A549 (cell line): ENCODE data around the gene NFIX. TPM values are rescaled to one million over a fixed set of nuclear protein-coding genes. Genes with fewer than 3 reads are reported as not detected.

Experiments used
- ATAC-seq, 2 experiments: fragments of 200-7000 bp in 1 of 2; fragments of >200 bp in 1 of 2; cut with Nextera tagmentation in 1 of 2; cut with Tn5 transposase in 1 of 2; 3 replicates each; pipeline versions ENCODE4 v1.8.0 to v1.9.1; 2018 to 2020; ENCODE audit warnings: mild to moderate bottlenecking in 1 of 2, moderate library complexity in 1 of 2
- CTCF ChIA-PET: fragments of 300-600 bp; sonication (Branson Sonifier 250); formaldehyde crosslinking; extraction: SDS; loops from one replicate; lab custom pipeline; 2021; ENCODE audit warnings: antibody characterized with exemption, inconsistent platforms; lab: Yijun Ruan, JAX
- POLR2A ChIA-PET: fragments of 350-600 bp; formaldehyde crosslinking; extraction: SDS; loops from one replicate; lab custom pipeline; 2021; ENCODE audit warnings: antibody characterized with exemption, inconsistent platforms; lab: Yijun Ruan, JAX
- DNase-seq, 2 experiments: peaks; one replicate each; pipeline versions ENCODE4 v3.0.0 to v3.0.0-alpha.2; 2011 to 2016; ENCODE audit warnings: low read depth in 1 of 2, low spot score in 1 of 2
- FAIRE-seq: peaks from 2 replicates; lab custom pipeline; 2011; peaks lifted over from hg19 to GRCh38; lab: Jason Lieb, UNC
- H3K27ac ChIP-seq, 2 experiments: fragments of >200 bp; sonication (Bioruptor Twin); formaldehyde crosslinking; 3 replicates each; pipeline ENCODE4 v1.5.1; 2016 to 2017
- H3K4me1 ChIP-seq: fragments of >200 bp; sonication (Bioruptor Twin); formaldehyde crosslinking; 3 replicates; pipeline ENCODE4 v1.6.1; 2016
- H3K4me2 ChIP-seq: fragments of >200 bp; sonication (Bioruptor Twin); formaldehyde crosslinking; 3 replicates; pipeline ENCODE4 v1.6.1; 2016
- H3K4me3 ChIP-seq: fragments of >200 bp; sonication (Bioruptor Twin); formaldehyde crosslinking; 3 replicates; pipeline ENCODE4 v1.5.1; 2016
- H3K9me3 ChIP-seq: fragments of >200 bp; sonication (Bioruptor Twin); formaldehyde crosslinking; 3 replicates; pipeline ENCODE4 v1.6.1; 2016
- ATOH8 ChIP-seq: fragments of 250-450 bp; sonication (Bioruptor Pico); IDR thresholded peaks from 2 replicates; pipeline ENCODE4 v1.5.0; 2020; ENCODE audit warnings: low read depth, mild to moderate bottlenecking, moderate library complexity
- BCL3 ChIP-seq: fragments of >200 bp; sonication (Bioruptor Twin); formaldehyde crosslinking; IDR thresholded peaks from 3 replicates; pipeline ENCODE4 v1.6.1; 2016
- BHLHE40 ChIP-seq: IDR thresholded peaks from 2 replicates; pipeline ENCODE4 v1.6.1; 2012; ENCODE audit warnings: low read depth, low read length, inconsistent platforms
- CBX2 ChIP-seq: fragments of 200-600 bp; sonication (generic); IDR thresholded peaks from 2 replicates; pipeline ENCODE4 v1.6.1; 2016; ENCODE audit warnings: low read depth, mild to moderate bottlenecking, borderline replicate concordance
- CHD4 ChIP-seq: fragments of 200-600 bp; sonication (generic); IDR thresholded peaks from 2 replicates; pipeline ENCODE4 v1.6.1; 2016; ENCODE audit warnings: antibody characterized with exemption, mild to moderate bottlenecking, borderline replicate concordance
- CTCF ChIP-seq: fragments of >200 bp; sonication (Bioruptor Twin); formaldehyde crosslinking; IDR thresholded peaks from 3 replicates; pipeline ENCODE4 v1.5.1; 2016
- E2F6 ChIP-seq: IDR thresholded peaks from 2 replicates; pipeline ENCODE4 v1.6.1; 2012; ENCODE audit warnings: low read depth, borderline replicate concordance
- EHF ChIP-seq: fragments of 250-450 bp; sonication (Bioruptor Pico); IDR thresholded peaks from 2 replicates; pipeline ENCODE4 v1.5.0; 2020; ENCODE audit warnings: mild to moderate bottlenecking
- ELK1 ChIP-seq: fragments of 150-350 bp; IDR thresholded peaks from 2 replicates; pipeline ENCODE4 v1.6.1; 2014; ENCODE audit warnings: low read depth, mild to moderate bottlenecking, low read length
- FOXS1 ChIP-seq: fragments of 250-450 bp; sonication (Bioruptor Pico); IDR thresholded peaks from 2 replicates; pipeline ENCODE4 v1.5.0; 2020; ENCODE audit warnings: mild to moderate bottlenecking, moderate library complexity
- HDAC2 ChIP-seq: fragments of 200-600 bp; sonication (generic); IDR thresholded peaks from 2 replicates; pipeline ENCODE4 v1.6.1; 2016
- HMGXB4 ChIP-seq: fragments of 250-450 bp; sonication (Bioruptor Pico); IDR thresholded peaks from 2 replicates; pipeline ENCODE4 v1.5.0; 2021; ENCODE audit warnings: mild to moderate bottlenecking, moderate library complexity, borderline replicate concordance
- HOXA7 ChIP-seq: fragments of 250-450 bp; sonication (Bioruptor Pico); IDR thresholded peaks from 2 replicates; pipeline ENCODE4 v1.5.0; 2020; ENCODE audit warnings: mild to moderate bottlenecking, moderate library complexity
- JUNB ChIP-seq: fragments of >200 bp; sonication (Bioruptor Twin); formaldehyde crosslinking; IDR thresholded peaks from 2 replicates; pipeline ENCODE4 v1.6.1; 2016
- KDM1A ChIP-seq: fragments of 200-600 bp; sonication (generic); IDR thresholded peaks from 2 replicates; pipeline ENCODE4 v1.6.1; 2016; ENCODE audit warnings: low read depth, mild to moderate bottlenecking
- MYC ChIP-seq: IDR thresholded peaks from 2 replicates; pipeline ENCODE4 v1.6.1; 2012; ENCODE audit warnings: mild to moderate bottlenecking, inconsistent platforms, low read length, improper control_type of control experiment, borderline replicate concordance
- NFE2L2 ChIP-seq: fragments of 150-350 bp; conservative IDR thresholded peaks from 2 replicates; pipeline ENCODE4 v1.6.1; 2014; ENCODE audit warnings: low read length
- PBX3 ChIP-seq: IDR thresholded peaks from 2 replicates; pipeline ENCODE4 v1.6.1; 2012
- PHF8 ChIP-seq: fragments of 200-600 bp; sonication (generic); IDR thresholded peaks from 2 replicates; pipeline ENCODE4 v1.6.1; 2016; ENCODE audit warnings: low read depth, mild to moderate bottlenecking, antibody characterized with exemption, moderate library complexity, borderline replicate concordance
- POLR2A ChIP-seq: IDR thresholded peaks from 2 replicates; pipeline ENCODE4 v1.6.1; 2012; ENCODE audit warnings: mild to moderate bottlenecking, low read length
- RARB ChIP-seq: fragments of 250-450 bp; sonication (Bioruptor Pico); IDR thresholded peaks from 2 replicates; pipeline ENCODE4 v1.8.0; 2021; ENCODE audit warnings: mild to moderate bottlenecking, moderate library complexity
- SMC3 ChIP-seq: fragments of >200 bp; sonication (Bioruptor Twin); formaldehyde crosslinking; IDR thresholded peaks from 3 replicates; pipeline ENCODE4 v1.6.1; 2018; ENCODE audit warnings: inconsistent platforms
- TP53 ChIP-seq: fragments of 250-450 bp; sonication (Bioruptor Pico); IDR thresholded peaks from 2 replicates; pipeline ENCODE4 v1.5.0; 2021; ENCODE audit warnings: mild to moderate bottlenecking, moderate library complexity
- ZSCAN20 ChIP-seq: fragments of 250-450 bp; sonication (Bioruptor Pico); IDR thresholded peaks from 2 replicates; pipeline ENCODE4 v1.8.0; 2022; ENCODE audit warnings: mild to moderate bottlenecking, moderate library complexity
- WGBS: methylation state at CpG from one replicate; pipeline ENCODE4 v1.1.6; 2017; ENCODE audit errors: missing lambda C conversion rate; 5-methylcytosine and 5-hydroxymethylcytosine counted together
- polyA plus RNA-seq, 4 experiments: library from polyadenylated mRNA; depleted of rRNA in 3 of 4; stranded (reverse); fragments of >200 nt; fragmentation: RNase III in 1 of 4; extraction: RNeasy Plus Mini Kit Qiagen cat#74134 plus additional on column Dnase treatment in 1 of 4; gene quantifications; 2 replicates in 3 of 4; 3 replicates in 1 of 4; pipeline ENCODE4 v1.2.3, GENCODE V29; 2011 to 2017

Gene NFIX
- polyA plus RNA-seq, 2 of the 4 experiments (the other 2 are of a cell fraction): 0.52 to 3.0 TPM

GRCh38 chr19:13072188-13072908 is 77.1 kb downstream of the NFIX start:
- Histone ChIP-seq H3K4me2 (no peak overlapping the region), H3K4me1 (no peaks in the 10 kb centered on the region), H3K27ac (no peak overlapping the region), H3K4me3 (no peak overlapping the region), H3K9me3 (no peaks in the 10 kb centered on the region)
- ATAC-seq (no peak), FAIRE-seq (no peak), DNase-seq (no peak)
- CTCF ChIA-PET: interaction anchor here (2.2 to 6.4 kb wide), 4 partner anchors 11 to 107 kb away, joined by 5 to 40 read pairs (median 22); no protein-coding TSS in a partner anchor
- POLR2A ChIA-PET: no interaction called here
- 84% methylated on average over 3 of the region's 9 CpGs for WGBS
- TF ChIP-seq PBX3 (no peak), ELK1 (no peak), KDM1A (no peak), BHLHE40 (no peak), CBX2 (no peak), TP53 (CRISPR knock-in tag) (no peak), ZSCAN20 (CRISPR knock-in tag) (no peak), NFE2L2 (no peak), HMGXB4 (CRISPR knock-in tag) (no peak), PHF8 (no peak), POLR2A (no peak), MYC (no peak), EHF (CRISPR knock-in tag) (no peak), CTCF (no peak), CHD4 (no peak), HDAC2 (no peak)

- POLR2A ChIA-PET: no interaction called here
- no peak for TF ChIP-seq RARB (CRISPR knock-in tag)
- no peak for TF ChIP-seq BCL3
- no peak for TF ChIP-seq SMC3
- no peak for TF ChIP-seq PBX3
- no peak for TF ChIP-seq HOXA7 (CRISPR knock-in tag)
- TF ChIP-seq JUNB: no peak
- TF ChIP-seq CTCF: no peak
- TF ChIP-seq E2F6: no peak
- TF ChIP-seq ATOH8 (CRISPR knock-in tag): no peak
- TF ChIP-seq FOXS1: no peak
- no peak for TF ChIP-seq EHF (CRISPR knock-in tag)
These were observed 78.0 kb downstream of the NFIX start for GRCh38 chr19:13073263-13073662.

More at GRCh38 chr19:13073263-13073662, 78.0 kb downstream of the NFIX start:
- Histone ChIP-seq H3K27ac (no peak overlapping the region), H3K4me2 (no peak overlapping the region), H3K4me1 (no peaks in the 10 kb centered on the region), H3K4me3 (no peak overlapping the region), H3K9me3 (no peaks in the 10 kb centered on the region)
- CTCF ChIA-PET: interaction anchor here (0.6 to 6.4 kb wide), 6 partner anchors 9 to 108 kb away, joined by 3 to 40 read pairs (median 7); no protein-coding TSS in a partner anchor
- DNase-seq (no peak), ATAC-seq (no peak), FAIRE-seq (no peak)
- WGBS: 78% methylated on average over 5 of the region's 5 CpGs
